Astrocyte of the hippocampus (primary cell): Measurements from ENCODE around the gene MUC3A.
"Not testable (repeated sequence)": the region's sequence is repeated elsewhere in the genome, so short reads cannot be mapped to it uniquely, and the experiment has no call there.

Source experiments
- DNase-seq: peaks from one replicate; pipeline ENCODE4 v3.0.0; 2011; ENCODE audit warnings: low read depth, low spot score

MUC3A gene, protein sequence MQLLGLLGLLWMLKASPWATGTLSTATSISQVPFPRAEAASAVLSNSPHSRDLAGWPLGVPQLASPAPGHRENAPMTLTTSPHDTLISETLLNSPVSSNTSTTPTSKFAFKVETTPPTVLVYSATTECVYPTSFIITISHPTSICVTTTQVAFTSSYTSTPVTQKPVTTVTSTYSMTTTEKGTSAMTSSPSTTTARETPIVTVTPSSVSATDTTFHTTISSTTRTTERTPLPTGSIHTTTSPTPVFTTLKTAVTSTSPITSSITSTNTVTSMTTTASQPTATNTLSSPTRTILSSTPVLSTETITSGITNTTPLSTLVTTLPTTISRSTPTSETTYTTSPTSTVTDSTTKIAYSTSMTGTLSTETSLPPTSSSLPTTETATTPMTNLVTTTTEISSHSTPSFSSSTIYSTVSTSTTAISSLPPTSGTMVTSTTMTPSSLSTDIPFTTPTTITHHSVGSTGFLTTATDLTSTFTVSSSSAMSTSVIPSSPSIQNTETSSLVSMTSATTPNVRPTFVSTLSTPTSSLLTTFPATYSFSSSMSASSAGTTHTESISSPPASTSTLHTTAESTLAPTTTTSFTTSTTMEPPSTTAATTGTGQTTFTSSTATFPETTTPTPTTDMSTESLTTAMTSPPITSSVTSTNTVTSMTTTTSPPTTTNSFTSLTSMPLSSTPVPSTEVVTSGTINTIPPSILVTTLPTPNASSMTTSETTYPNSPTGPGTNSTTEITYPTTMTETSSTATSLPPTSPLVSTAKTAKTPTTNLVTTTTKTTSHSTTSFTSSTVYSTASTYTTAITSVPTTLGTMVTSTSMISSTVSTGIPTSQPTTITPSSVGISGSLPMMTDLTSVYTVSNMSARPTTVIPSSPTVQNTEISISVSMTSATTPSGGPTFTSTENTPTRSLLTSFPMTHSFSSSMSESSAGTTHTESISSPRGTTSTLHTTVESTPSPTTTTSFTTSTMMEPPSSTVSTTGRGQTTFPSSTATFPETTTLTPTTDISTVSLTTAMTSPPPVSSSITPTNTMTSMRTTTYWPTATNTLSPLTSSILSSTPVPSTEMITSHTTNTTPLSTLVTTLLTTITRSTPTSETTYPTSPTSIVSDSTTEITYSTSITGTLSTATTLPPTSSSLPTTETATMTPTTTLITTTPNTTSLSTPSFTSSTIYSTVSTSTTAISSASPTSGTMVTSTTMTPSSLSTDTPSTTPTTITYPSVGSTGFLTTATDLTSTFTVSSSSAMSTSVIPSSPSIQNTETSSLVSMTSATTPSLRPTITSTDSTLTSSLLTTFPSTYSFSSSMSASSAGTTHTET (N-terminal part only)

DNA sequence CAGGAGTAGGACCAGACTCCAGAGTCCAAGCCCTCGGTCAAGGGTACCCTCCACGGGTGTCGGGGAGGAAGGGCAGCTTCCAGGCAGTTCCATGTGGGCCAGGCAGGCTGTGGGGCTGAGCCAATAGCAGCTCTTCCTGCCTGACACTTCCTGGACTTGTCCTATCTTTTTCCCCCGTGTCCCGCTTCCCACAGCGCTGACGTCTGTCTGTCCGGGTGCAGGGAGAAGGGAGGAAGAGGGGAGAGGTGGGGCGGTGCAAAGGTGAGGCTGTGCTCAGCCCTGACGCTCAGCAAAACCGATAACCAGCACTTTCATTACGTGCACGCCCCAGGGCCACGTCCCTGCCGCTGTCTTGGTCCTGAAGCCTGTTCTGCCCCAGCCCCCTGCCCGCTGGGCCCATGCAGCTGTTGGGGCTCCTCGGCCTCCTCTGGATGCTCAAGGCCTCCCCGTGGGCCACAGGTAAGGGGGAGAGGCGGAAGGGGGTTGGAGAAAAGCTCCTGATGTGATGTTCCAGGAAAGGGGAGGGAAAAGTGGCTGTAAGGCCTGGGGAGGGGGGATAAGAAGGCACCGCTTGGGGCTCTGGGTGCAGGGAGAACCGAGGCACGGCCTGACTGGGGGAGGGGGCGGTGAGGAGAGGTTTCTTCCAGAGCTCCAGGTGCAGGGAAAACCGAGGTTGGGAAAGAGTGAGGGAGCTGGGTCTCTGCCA lies at the start of gene MUC3A:
Gene MUC3A (plus strand): TSS at position 308 of the 706 bp plus-strand sequence. CDS start 91 bp downstream, at position 399.
- no peak for DNase-seq

DNA sequence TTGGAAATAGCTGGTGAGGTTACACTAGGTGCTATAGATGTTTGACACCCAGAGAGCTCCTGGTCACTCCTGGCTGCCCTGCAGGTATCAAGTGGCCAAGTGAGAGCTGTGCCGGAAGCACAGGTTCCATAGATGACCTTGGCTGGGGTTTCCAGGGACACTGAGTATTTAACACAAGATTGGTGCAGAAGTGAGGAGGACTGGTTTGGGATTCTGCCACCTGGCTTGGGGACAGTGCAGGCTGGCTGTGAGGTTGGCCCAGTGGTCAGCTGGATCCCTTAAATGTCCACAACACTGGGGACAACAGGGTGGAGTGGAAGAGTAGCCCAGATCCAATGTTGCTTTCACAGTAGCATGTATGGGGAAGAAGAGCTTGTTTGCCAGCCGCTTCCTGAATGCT lies 48.4 kb upstream of the MUC3A start:
- no peak for DNase-seq

DNA sequence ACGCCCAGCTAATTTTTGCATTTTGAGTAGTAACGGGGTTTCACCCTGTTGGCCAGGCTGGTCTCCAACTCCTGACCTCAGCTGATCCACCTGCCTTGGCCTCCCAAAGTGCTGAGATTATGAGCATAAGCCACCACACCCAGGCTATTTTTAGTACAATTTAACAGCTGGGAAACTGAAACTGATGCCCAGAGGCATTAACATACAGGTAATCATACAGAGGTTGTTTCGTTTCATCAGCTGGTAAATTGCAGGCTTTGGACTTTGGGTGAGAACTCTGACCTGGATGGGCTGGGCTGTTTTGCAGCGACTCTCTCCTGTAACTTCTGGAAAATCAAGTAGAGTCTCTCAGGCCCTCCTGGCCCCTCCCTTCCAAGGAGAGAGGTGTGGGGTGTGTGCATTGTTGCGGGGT lies 47.4 kb upstream of the MUC3A start:
- DNase-seq, result no peak

DNA sequence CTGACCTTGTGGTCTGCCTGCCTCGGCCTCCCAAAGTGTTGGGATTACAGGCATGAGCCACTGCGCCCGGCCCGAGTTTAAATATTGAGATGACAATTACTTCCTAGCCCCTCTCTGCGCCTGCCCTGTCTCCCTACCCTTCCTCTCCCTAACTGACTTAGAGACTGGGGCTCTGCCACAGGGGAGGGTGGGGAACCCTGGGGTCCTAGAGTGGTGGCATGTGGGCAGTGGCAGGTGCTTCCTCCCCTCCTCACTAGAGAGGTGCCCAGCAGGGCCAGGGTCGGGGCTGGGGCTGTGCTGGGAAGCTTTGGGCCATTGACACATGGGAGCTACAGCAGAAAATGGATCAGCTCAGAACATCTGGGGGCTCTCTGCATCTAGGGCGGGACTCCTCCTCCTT lies 46.7 kb upstream of the MUC3A start:
- DNase-seq, result no peak

DNA sequence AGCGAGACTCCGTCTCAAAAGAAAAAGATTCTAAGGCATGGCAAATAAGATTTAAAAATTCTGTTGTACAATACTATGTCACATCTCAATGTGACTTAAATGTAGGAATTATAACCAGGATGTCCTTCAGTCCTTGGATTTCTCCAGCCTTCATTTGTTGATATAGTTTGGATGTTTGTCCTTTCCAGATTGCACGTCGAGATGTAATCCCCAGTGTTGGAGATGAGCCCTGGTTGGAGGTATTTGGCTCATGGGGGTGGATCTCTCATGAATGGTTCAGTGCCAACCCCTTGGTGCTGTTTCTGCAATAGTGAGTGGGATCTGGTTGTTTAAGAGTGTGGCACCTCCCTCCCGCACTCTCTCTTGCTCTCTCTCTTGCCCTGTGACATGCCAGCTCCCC lies 40.8 kb upstream of the MUC3A start:
- DNase-seq, result no peak

DNA sequence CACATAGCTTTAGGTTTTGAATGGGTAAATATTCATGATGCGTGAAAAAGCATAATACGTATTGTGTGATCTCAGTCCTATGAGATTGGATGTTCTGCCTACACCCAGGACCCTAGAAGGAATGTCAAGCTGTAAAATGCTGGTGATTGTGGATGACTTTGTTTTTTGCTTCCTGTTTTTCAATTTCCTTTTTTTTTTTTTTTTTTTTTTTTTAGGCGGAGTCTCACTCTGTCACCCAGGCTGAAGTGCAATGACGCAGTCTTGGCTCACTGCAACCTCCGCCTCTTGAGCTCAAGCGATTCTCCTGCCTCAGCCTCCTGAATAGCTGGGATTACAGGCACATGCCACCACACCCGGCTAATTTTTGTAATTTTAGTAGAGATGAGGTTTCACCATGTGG lies 38.9 kb upstream of the MUC3A start:
- DNase-seq, result not testable (repeated sequence)

DNA sequence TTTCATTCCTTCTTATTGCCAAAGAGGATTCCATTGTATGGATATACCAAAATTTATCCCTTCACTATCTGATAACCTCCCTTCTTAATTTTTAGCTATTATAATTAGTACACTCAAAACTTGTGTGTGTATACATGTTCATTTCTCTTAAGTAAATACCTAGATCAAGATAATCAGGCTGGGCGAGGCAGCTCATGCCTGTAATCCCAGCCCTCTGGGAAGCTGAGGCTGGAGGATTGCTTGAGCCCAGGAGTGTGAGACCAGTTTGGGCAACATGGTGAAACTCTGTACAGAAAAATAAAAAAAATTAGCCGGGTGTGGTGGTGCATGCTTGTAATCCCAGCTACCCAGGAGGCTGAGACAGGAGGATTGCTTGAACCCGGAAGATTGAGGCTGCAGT lies 37.9 kb upstream of the MUC3A start:
- DNase-seq, result no peak

DNA sequence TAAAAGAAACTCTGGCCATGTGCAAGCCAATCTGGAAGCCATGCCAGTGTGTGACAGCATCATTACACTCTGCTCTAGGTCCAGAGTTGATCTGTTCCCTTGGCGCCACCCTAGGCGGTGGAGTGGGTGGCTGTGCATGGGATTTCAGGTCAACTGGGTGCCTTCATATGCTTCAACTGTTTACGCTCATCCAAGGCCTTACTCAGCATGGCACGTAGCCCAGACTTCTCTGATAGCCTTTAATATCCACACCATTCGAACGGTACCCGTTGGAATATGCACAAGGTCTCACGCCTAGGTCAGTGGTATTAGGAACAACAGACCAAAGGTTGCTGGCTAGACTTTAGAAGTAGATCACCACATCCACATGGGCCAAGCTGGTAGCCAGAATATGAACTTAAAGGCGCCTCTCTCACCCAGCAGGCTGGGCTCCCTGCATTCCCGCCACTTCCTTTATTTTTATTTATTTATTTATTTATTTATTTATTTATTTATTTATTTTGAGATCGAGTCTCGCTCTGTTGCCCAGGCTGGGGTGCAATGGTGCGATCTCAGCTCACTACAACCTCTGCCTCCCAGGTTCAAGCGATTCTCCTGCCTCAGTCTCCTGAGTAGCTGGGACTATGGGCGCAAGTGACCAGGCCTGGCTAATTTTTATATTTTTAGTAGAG lies 35.0 kb upstream of the MUC3A start:
- DNase-seq, result no peak

DNA sequence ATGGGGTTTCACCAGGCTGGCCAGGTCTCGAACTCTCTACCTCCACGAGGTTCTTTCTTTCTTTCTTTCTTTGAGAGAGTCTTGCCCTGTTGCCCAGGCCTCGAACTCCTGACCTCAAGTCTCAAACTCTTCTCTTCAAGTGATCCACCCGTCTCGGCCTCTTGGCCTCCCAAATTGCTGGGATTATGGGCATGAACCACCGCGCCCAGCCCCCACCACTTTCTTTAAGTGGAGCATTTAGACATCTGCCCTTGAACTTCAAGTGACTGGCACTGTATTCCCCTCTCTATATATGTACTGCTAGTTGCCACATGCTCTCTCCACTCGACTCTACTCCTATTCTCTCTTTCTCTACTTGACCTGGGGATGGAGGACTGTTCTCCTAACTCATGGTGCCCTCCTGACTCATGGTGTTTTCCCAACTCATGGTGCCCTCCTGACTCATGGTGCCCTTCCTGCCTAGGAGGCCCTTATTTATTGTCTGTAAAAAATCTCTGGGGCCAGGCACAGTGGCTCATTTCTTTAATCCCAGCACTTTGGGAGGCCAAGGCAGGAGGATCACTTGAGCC lies 34.4 kb upstream of the MUC3A start:
- no peak for DNase-seq

DNA sequence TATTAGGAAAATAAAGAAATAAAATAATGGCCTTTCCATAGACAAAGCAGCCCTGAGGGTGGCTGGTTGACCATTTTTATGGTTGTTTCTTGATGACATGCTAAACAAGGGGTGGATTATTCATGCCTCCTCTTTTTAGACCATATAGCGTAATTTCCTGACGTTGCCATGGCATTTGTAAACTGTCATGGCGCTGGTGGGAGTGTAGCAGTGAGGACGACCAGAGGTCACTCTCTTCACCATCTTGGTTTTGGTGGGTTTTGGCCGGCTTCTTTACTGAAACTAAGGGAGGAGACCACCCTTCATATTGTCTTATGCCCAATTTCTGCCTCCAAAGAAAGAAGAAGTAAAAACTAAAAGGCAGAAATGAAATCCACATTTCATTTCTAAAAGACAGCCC lies 30.0 kb upstream of the MUC3A start:
- not testable (repeated sequence) for DNase-seq

DNA sequence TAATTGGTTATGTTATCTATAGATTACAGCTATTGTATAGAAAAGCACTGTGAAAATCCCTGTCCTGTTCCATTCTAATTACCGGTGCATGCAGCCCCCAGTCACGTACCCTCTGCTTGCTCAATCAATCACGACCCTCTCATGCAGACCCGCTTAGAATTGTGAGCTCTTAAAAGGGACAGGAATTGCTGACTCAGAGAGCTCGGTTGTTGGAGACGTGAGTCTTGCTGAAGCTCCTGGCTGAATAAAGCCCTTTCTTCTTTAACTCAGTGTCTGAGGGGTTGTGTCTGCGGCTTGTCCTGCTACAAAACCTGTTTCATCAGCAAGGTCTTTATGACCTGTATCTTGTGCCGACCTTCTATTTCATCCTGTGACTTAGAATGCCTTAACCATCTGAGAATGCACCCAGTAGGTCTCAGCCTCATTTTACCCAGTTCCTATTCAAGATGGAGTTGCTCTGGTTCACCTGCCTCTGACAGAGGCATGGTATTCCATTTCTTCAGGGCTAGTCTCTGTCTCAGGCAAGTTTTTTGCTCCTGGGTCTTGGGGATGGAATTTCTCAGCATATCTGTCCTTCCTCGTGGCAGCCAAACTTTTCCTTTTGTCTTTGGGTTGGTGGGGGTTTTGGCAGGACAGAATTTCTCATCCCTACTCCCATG lies 29.4 kb upstream of the MUC3A start:
- not testable (repeated sequence) for DNase-seq

DNA sequence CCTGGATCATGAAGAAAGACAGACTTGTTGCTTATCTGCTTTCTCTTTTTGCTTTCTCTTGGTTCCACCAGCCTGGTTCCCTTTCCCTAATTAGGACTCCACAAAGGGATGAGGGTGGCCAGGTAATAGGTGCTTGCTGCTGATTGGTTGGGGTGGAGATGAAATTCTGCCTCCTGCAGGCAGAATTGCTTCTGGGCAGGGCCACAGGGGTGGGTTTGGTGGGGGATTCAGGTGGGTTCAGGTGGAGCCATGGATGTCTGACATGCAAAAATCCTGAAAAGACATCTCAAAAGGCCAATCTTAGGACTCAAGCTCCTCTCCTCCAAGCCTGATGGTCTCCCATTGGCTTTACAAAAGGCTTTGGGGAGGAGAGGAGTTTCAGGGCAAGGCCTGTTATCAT lies 28.3 kb upstream of the MUC3A start:
- DNase-seq, result no peak

DNA sequence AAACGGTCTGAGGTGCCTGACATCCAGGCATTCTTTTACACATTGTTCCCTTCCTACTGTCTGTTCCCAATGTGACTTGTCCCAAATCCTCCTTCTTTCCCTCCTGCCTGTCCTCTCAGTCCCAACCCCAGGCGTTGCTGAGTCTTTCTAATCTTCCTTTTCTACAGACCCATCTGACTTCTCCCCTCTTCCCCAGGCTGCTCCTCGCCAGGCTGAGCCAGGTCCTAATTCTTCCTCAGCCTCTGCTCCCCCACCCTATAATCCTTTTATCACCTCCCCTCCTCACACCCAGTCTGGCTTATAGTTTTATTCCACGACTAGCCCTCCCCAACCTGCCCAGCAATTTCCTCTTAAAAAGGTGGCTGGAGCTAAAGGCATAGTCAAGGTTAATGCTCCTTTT lies 25.7 kb upstream of the MUC3A start:
- DNase-seq, result not testable (repeated sequence)

DNA sequence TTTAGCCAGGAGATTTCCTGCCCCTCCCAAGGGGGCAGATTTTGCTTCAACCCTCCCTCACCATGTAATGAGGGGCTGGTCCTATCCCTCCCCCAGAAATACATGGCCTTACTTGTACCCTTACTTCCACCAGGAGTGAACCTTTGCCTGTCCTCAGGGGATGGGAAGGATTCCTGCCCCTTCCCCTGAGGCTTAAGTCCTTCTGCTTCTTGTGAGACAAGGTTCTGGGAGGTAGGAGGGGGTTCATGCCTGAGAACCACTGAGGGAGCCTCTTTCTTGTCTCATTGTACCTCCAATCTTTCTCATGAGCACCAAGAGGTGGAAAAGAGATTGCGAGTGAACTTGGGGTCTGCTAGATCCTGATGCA lies 19.5 kb upstream of the MUC3A start:
- no peak for DNase-seq

DNA sequence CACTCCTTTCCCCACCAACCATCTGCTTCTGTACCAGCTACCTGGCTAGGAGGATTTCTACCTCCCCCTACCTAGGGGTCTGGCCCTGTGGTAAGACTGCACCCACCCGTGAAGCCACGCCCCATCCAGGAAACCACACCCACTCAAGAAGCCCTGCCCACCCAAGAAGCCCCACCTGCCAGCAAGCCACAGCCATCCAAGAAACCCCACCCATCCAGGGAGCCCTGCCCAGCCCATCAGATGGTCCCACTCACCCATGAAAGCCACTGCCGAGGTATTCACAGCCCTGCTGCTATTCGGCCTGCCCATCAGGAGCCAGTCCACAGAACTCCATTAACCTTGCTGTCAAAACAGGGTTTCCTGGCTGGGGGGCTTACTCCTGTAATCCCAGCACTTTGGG lies 15.6 kb upstream of the MUC3A start:
- DNase-seq, result no peak

DNA sequence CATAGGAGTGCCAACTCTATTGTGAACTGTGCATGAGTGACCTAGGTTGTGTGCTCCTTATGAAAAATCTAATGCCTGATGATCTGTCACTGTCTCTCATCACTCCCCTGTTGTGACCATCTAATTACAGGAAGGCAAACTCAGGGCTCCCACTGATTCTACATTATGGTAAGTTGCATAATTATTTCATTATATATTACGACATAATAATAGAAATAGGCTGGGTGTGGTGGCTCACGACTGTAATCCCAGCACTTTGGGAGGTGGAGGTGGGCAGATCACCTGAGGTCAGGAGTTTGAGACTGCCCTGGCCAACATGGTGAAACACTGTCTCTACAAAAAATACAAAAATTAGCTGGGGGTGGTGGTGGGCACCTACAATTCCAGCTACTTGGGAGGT lies 14.0 kb upstream of the MUC3A start:
- DNase-seq, result not testable (repeated sequence)

DNA sequence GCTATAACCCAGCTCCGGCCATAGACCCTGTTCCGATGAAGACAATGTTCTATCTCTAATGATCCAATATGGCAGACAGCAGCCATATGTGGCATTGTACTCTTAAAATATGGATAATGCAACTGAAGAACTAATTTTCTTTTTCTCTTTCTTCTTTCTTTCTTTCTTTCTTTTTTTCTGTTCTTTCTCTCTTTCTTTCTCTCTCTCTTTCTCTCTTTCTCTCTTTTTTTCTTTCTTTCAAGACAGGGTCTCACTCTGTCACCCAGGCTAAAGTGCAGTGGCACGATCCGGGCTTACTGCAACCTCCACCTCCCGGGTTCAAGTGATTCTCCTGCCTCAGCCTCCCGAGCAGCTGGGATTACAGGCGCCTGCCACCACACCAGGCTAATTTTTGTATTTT lies 13.2 kb upstream of the MUC3A start:
- DNase-seq, result not testable (repeated sequence)

DNA sequence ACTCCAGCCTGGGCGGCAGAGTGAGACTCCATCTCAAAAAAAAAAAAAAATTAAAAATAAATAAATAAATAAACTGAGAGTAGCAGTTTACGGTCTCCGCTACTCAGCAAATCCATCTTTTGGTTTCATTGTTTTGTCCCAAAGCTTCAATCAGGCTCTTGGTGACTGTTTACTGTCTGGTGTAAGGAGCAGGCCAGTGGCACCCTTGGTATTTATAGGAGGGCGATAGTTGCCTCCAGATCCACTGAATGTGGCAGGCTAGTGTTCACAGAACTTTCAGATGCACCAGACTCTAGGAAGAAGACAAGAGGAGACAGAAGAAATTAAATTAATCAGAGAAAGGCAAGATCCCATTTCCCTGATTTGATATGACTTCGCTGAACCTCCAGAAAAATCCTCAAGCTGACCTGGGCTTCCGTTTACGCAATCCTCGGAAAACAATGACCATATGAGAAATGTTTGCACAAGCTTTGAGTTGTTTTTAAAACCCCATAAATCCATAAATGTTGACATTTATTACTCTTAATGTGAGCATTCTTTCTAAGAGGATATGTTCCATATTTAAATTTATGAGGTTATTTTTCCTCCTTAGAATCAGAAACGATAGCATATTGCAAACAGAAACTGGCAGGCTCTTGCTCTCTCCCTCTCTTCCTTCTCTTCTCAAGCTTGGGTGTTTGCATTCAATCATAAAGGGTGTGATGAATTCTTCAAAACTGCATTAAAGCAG lies 7.1 kb upstream of the MUC3A start:
- no peak for DNase-seq

DNA sequence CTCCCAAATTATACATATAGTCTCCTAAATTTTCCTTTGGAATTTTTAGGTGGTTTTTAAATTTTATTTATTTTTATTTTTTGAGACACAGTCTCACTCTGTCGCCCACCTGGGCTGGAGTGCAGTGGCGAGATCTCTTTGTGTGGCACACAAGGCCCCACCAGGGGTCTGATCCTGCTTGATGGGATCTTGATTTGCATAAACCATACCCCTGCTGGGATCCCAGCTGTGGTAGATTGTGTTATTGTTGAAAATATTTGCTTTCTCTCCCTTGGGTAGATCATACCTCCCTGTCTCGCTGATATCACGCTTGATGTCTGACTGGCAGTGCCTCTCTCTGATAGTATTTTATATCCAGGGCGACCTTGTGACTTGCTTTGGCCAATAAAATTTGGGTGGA lies 5.6 kb upstream of the MUC3A start:
- no peak for DNase-seq
